SU-DHL-6 (cell line): ENCODE results near the gene ETFDH.
"Not testable (repeated sequence)": the region's sequence is repeated elsewhere in the genome, so short reads cannot be mapped to it uniquely, and the experiment has no call there.

ENCODE experiments used
- H2AFZ ChIP-seq: fragments of 200-600 bp; sonication (generic); 2 replicates; pipeline ENCODE4 v1.6.1; 2014; ENCODE audit warnings: low read depth, mild to moderate bottlenecking, moderate library complexity, mixed read lengths, antibody characterized with exemption, low read length; ENCODE audit not compliant: severe bottlenecking
- H3F3A ChIP-seq: fragments of 200-600 bp; shearing (Covaris generic); 2 replicates; pipeline ENCODE4 v1.6.0; 2016; ENCODE audit warnings: antibody characterized with exemption, mild to moderate bottlenecking; ENCODE audit not compliant: insufficient read depth
- H3K27ac ChIP-seq: fragments of 200-600 bp; sonication (generic); 2 replicates; pipeline ENCODE4 v1.5.1; 2016; ENCODE audit warnings: low read depth, mild to moderate bottlenecking, low read length, moderate library complexity, mixed read lengths
- H3K27me3 ChIP-seq: fragments of 200-600 bp; sonication (generic), shearing (Covaris generic); 2 replicates; pipeline ENCODE4 v1.6.0; 2014; ENCODE audit warnings: mild to moderate bottlenecking, low read length
- H3K36me3 ChIP-seq: fragments of 200-600 bp; sonication (generic); 2 replicates; pipeline ENCODE4 v1.6.1; 2014; ENCODE audit warnings: mild to moderate bottlenecking, low read length, mixed read lengths
- H3K4me2 ChIP-seq: fragments of 300-600, 200-600 bp; shearing (Covaris generic), sonication (generic); 2 replicates; pipeline ENCODE4 v1.6.0; 2014; ENCODE audit warnings: low read length, low read depth, mild to moderate bottlenecking; ENCODE audit not compliant: poor library complexity, severe bottlenecking
- H3K4me3 ChIP-seq: fragments of 200-600 bp; sonication (generic); 2 replicates; pipeline ENCODE4 v1.5.1; 2014; ENCODE audit warnings: antibody characterized with exemption, low read length, mild to moderate bottlenecking, mixed read lengths; ENCODE audit not compliant: insufficient read depth, poor library complexity, severe bottlenecking
- H3K79me2 ChIP-seq: fragments of 200-600 bp; sonication (generic); 2 replicates; pipeline ENCODE4 v1.6.1; 2014; ENCODE audit warnings: mild to moderate bottlenecking, low read length, moderate library complexity; ENCODE audit not compliant: insufficient read depth
- H3K9ac ChIP-seq: fragments of 200-600 bp; sonication (generic); 2 replicates; pipeline ENCODE4 v1.7.0; 2014; ENCODE audit warnings: mild to moderate bottlenecking, low read length
- H3K9me2 ChIP-seq: fragments of 200-600 bp; sonication (generic); replicated peaks from 2 replicates; pipeline ENCODE4 v1.6.1; 2014; ENCODE audit warnings: low read length; ENCODE audit not compliant: insufficient read depth
- H3K9me3 ChIP-seq: fragments of 200-600 bp; sonication (generic); 2 replicates; pipeline ENCODE4 v1.6.1; 2014; ENCODE audit warnings: low read length, mixed read lengths; ENCODE audit not compliant: insufficient read depth
- H4K20me1 ChIP-seq: fragments of 200-600 bp; sonication (generic); 2 replicates; pipeline ENCODE4 v1.6.1; 2014; ENCODE audit warnings: low read depth, mild to moderate bottlenecking, antibody characterized with exemption, low read length, moderate library complexity, mixed read lengths
- CTCF ChIP-seq: fragments of 200-600 bp; sonication (generic); IDR thresholded peaks from one replicate; pipeline ENCODE4 v1.5.1; 2017; ENCODE audit warnings: antibody characterized with exemption, mild to moderate bottlenecking, low read length, moderate library complexity; ENCODE audit not compliant: insufficient read depth, poor library complexity, severe bottlenecking
- EZH2phosphoT487 ChIP-seq: fragments of 200-600 bp; sonication (generic), shearing (Covaris generic); conservative IDR thresholded peaks from 2 replicates; pipeline ENCODE4 v1.6.1; 2018; ENCODE audit warnings: mild to moderate bottlenecking, antibody characterized with exemption, low read length, moderate library complexity, mixed read lengths

ETFDH gene

GRCh38 chr4:158710814-158711213, 38.7 kb downstream of the ETFDH start:
- TF ChIP-seq CTCF (no peak), EZH2phosphoT487 (no peak)
- Histone ChIP-seq H3K36me3 (peaks cover 28% of the 10 kb centered on the region; the same call in 1 of the 2 replicates), H3F3A (no peaks in the 10 kb centered on the region), H4K20me1 (no peaks in the 10 kb centered on the region; the same call in 1 of the 2 replicates), H3K79me2 (no peaks in the 10 kb centered on the region), H3K4me2 (no peak overlapping the region), H2AFZ (no peak overlapping the region), H3K4me3 (no peak overlapping the region), H3K9me2 (no peaks in the 10 kb centered on the region), H3K9ac (no peak overlapping the region), H3K27me3 (no peaks in the 10 kb centered on the region), H3K27ac (no peak overlapping the region), H3K9me3 (no peaks in the 10 kb centered on the region)

- peaks cover 31% of the 10 kb centered on the region; the same call in 1 of the 2 replicates for H3K36me3 ChIP-seq
- not testable (repeated sequence) for H3K9ac ChIP-seq, H2AFZ ChIP-seq, H4K20me1 ChIP-seq, H3F3A ChIP-seq, H3K4me3 ChIP-seq, H3K27ac ChIP-seq, H3K4me2 ChIP-seq, H3K79me2 ChIP-seq, H3K27me3 ChIP-seq, H3K9me3 ChIP-seq, H3K9me2 ChIP-seq
Observed at GRCh38 chr4:158712622-158713021, 40.5 kb downstream of the ETFDH start.

- H3F3A ChIP-seq = no peaks in the 10 kb centered on the region
- no peak overlapping the region for H2AFZ ChIP-seq
- TF ChIP-seq CTCF (no peak), EZH2phosphoT487 (no peak)
- H3K27me3 ChIP-seq = no peaks in the 10 kb centered on the region
- H3K36me3 ChIP-seq = peaks cover 36% of the 10 kb centered on the region; the same call in 1 of the 2 replicates
- no peaks in the 10 kb centered on the region for H3K9me2 ChIP-seq
- no peaks in the 10 kb centered on the region; the same call in 1 of the 2 replicates for H4K20me1 ChIP-seq
- H3K9ac ChIP-seq = no peak overlapping the region
- no peak overlapping the region for H3K4me2 ChIP-seq
- H3K27ac ChIP-seq = no peak overlapping the region
- H3K9me3 ChIP-seq = no peaks in the 10 kb centered on the region
- H3K79me2 ChIP-seq = no peaks in the 10 kb centered on the region
- no peak overlapping the region for H3K4me3 ChIP-seq
Observed at GRCh38 chr4:158714937-158715336, 42.8 kb downstream of the ETFDH start.

GRCh38 chr4:158715802-158716201, 43.7 kb downstream of the ETFDH start:
- Histone ChIP-seq H3K27me3 (no peaks in the 10 kb centered on the region), H3F3A (no peaks in the 10 kb centered on the region), H2AFZ (no peak overlapping the region), H3K9ac (no peak overlapping the region), H3K79me2 (no peaks in the 10 kb centered on the region), H3K4me2 (no peak overlapping the region), H3K9me3 (no peaks in the 10 kb centered on the region), H3K27ac (no peak overlapping the region), H3K9me2 (no peaks in the 10 kb centered on the region), H4K20me1 (no peaks in the 10 kb centered on the region; the same call in 1 of the 2 replicates), H3K4me3 (no peak overlapping the region), H3K36me3 (peaks cover 35% of the 10 kb centered on the region; the same call in 1 of the 2 replicates)
- TF ChIP-seq CTCF (no peak), EZH2phosphoT487 (no peak)
